ENCODE data around the gene LHFPL6. TPM values are rescaled to one million over a fixed set of nuclear protein-coding genes. Genes with fewer than 3 reads are reported as not detected.

LHFPL6 gene
- total RNA-seq, 4 donors from 2014 or later: 3.7 to 40.4 (median 8.0) TPM

DNA sequence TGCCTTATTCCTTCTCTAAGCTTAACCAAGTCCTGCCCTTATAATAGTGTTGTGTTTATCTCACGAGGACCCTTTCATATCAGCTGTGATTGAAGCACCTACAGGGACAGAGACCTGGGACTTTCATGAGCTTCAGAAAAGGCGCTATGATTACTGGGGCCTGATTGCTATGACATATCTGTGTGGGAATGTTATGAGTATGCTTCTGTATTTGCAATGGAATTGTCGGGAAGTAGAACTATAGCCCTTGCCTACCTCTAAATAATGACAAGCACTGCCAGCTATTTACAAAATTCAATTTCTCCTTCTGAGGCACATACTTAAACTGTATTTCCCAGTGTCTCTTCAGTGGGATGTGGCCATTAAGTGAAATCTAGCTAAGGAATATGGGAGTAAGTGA is 191.5 kb downstream of the LHFPL6 start:
- peak overlapping the region in 2 of 4 donors; percentile 7 to 65 for H3K27ac ChIP-seq
- H3K9me3 ChIP-seq: no peaks in the 10 kb centered on the region
- no peaks in the 10 kb centered on the region for H3K27me3 ChIP-seq
- no peak for DNase-seq
- H3K36me3 ChIP-seq: no peaks in the 10 kb centered on the region
- intact Hi-C loops (cut with DNase I): no loop called here
- H3K4me3 ChIP-seq: no peak overlapping the region
- H3K4me1 ChIP-seq: peaks cover 0 to 55% (median 7%) of the 10 kb centered on the region in 3 donors
- 79 to 91% methylated on average over 3 of the region's 3 CpGs for whole genome bisulfite sequencing, 2 donors
- TF ChIP-seq, protein P1, sequence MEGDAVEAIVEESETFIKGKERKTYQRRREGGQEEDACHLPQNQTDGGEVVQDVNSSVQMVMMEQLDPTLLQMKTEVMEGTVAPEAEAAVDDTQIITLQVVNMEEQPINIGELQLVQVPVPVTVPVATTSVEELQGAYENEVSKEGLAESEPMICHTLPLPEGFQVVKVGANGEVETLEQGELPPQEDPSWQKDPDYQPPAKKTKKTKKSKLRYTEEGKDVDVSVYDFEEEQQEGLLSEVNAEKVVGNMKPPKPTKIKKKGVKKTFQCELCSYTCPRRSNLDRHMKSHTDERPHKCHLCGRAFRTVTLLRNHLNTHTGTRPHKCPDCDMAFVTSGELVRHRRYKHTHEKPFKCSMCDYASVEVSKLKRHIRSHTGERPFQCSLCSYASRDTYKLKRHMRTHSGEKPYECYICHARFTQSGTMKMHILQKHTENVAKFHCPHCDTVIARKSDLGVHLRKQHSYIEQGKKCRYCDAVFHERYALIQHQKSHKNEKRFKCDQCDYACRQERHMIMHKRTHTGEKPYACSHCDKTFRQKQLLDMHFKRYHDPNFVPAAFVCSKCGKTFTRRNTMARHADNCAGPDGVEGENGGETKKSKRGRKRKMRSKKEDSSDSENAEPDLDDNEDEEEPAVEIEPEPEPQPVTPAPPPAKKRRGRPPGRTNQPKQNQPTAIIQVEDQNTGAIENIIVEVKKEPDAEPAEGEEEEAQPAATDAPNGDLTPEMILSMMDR (IDR thresholded peaks at IDR 0.05): no peak
- TF ChIP-seq POLR2A (IDR thresholded peaks at IDR 0.05): no peak

DNA sequence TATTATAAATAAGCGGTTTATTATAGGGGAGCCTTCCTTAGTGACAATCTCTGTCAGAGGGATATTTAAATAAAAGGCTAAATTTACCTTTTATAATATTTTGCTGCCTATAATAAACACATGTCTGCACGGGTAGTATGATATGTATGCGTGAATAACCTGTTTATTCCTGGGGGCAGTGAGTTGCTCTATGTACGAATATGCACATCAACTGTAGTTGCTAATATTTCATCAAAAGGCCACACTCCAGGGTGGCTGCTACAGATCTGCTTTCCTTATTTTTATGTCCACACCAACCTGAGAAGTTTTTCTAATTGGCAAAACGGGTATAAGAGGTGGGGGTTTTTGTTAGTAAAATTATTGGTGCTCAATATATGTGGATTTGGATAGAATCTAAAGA is 192.0 kb downstream of the LHFPL6 start:
- H3K4me1 ChIP-seq: peaks cover 0 to 50% (median 7%) of the 10 kb centered on the region in 3 donors
- H3K27me3 ChIP-seq: no peaks in the 10 kb centered on the region
- peak overlapping the region in 2 of 4 donors; percentile 7 to 65 for H3K27ac ChIP-seq
- no peaks in the 10 kb centered on the region for H3K36me3 ChIP-seq
- H3K4me3 ChIP-seq: no peak overlapping the region
- DNase-seq: no peak
- H3K9me3 ChIP-seq: no peaks in the 10 kb centered on the region
- 72 to 80% methylated on average over 5 of the region's 5 CpGs for WGBS, 2 donors
- TF ChIP-seq POLR2A (IDR thresholded peaks at IDR 0.05): no peak
- TF ChIP-seq, protein P1 (IDR thresholded peaks at IDR 0.05): no peak
- intact Hi-C loops (cut with DNase I): no loop called here

DNA sequence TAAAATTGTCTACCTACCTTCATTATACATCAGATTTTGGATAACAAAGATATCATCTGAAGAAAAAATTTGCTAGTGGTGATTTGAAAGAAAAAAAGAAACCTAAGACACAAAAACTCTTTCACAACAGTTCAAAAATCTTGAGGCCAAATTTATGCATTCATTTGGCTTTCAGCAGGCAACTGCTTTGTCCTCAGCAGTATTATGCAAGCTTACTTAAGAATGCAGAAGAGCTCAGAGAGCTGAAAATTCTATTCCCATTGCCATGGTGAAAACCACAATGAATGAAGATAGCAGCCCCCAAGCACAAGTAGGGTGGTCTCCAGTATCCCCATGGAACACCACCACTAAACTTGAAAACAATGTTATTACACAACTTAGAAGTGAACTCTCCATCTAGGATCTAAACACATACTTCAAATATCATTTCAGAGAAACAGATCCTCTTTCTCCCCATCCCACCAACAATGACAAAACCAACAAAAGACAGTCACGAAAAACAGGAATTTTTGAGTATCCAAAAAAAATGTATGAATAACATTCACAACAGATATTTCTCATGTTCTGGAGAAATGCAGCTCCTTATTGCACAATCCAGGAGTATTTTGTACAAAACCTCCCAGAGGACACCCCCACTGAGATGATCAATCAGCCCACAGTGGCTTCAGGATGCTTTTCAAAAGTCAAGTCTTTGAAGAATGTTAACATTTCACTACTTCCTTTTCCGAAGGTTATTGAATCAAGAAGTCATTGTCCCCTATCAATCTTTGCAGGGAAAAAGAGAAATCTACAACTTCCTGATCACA is 192.7 kb downstream of the LHFPL6 start:
- Histone ChIP-seq H3K36me3 (no peaks in the 10 kb centered on the region), H3K4me3 (no peak overlapping the region), H3K9me3 (no peaks in the 10 kb centered on the region), H3K4me1 (peaks cover 0 to 43% (median 7%) of the 10 kb centered on the region in 3 donors), H3K27me3 (no peaks in the 10 kb centered on the region), H3K27ac (peak overlapping the region in 3 of 4 donors; percentile 34 to 65 (median 64))
- TF ChIP-seq, protein P1 (IDR thresholded peaks at IDR 0.05): no peak
- no peak for TF ChIP-seq POLR2A (IDR thresholded peaks at IDR 0.05)
- intact Hi-C loops (cut with DNase I): no loop called here
- WGBS, 2 donors: 58 to 61% methylated on average over 2 of the region's 2 CpGs
- no peak for DNase-seq

GRCh38 chr13:39408512-39408911 is 194.5 kb downstream of the LHFPL6 start:
- H3K9me3 ChIP-seq: no peaks in the 10 kb centered on the region
- no peak for DNase-seq
- H3K4me3 ChIP-seq: no peak overlapping the region
- 65 to 84% methylated on average over 3 of the region's 3 CpGs for WGBS, 2 donors
- H3K27ac ChIP-seq: no peak overlapping the region
- H3K36me3 ChIP-seq: no peaks in the 10 kb centered on the region
- peaks cover 0 to 32% (median 3%) of the 10 kb centered on the region in 3 donors for H3K4me1 ChIP-seq
- H3K27me3 ChIP-seq: no peaks in the 10 kb centered on the region
- TF ChIP-seq POLR2A (IDR thresholded peaks at IDR 0.05): no peak
- TF ChIP-seq, protein P1 (IDR thresholded peaks at IDR 0.05): no peak
- intact Hi-C loops (cut with DNase I): no loop called here

DNA sequence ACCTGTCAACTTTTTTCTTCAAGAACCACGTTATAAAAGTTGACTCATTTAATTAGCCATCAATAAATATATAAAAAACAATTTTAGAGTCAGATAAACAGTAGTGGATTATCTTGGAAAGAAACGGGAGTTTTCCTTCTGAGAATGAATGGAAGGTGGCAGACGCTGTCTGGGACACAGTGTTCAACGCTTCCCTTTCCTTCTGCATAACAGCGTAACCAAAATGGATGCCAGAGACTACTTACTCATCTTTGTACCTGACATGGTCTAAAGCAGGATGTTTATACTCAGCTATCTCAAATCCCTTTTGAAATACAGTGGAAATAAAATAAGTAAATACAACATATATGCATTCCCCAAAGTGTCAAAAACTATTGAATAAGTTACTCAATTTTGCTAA is 195.2 kb downstream of the LHFPL6 start:
- Histone ChIP-seq H3K9me3 (no peaks in the 10 kb centered on the region), H3K27me3 (no peaks in the 10 kb centered on the region), H3K36me3 (no peaks in the 10 kb centered on the region), H3K27ac (no peak overlapping the region), H3K4me1 (peaks cover 0 to 36% (median 3%) of the 10 kb centered on the region in 3 donors), H3K4me3 (no peak overlapping the region)
- intact Hi-C loops (cut with DNase I): no loop called here
- TF ChIP-seq, protein P1 (IDR thresholded peaks at IDR 0.05): no peak
- TF ChIP-seq POLR2A (IDR thresholded peaks at IDR 0.05): no peak
- DNase-seq: no peak
- WGBS, 2 donors: 71 to 72% methylated on average over 5 of the region's 5 CpGs

Measured in esophagus squamous epithelium (tissue), 5 donors.